ENCODE measurements around the gene DPT. TPM values are rescaled to one million over a fixed set of nuclear protein-coding genes. Genes with fewer than 3 reads are reported as not detected.

Gene DPT
- total and polyA plus RNA-seq, 11 donors: 15.1 to 74.1 (median 35.0) TPM

- H3K27ac ChIP-seq: no peak overlapping the region
- no peak for ATAC-seq
- WGBS, 4 donors: 88 to 95% (median 92%) methylated on average over 2 of the region's 2 CpGs
- no peaks in the 10 kb centered on the region for H3K27me3 ChIP-seq
- H3K36me3 ChIP-seq: no peaks in the 10 kb centered on the region
- H3K4me1 ChIP-seq: peaks cover 0 to 27% (median 5%) of the 10 kb centered on the region in 12 donors
- TF ChIP-seq, protein P1, sequence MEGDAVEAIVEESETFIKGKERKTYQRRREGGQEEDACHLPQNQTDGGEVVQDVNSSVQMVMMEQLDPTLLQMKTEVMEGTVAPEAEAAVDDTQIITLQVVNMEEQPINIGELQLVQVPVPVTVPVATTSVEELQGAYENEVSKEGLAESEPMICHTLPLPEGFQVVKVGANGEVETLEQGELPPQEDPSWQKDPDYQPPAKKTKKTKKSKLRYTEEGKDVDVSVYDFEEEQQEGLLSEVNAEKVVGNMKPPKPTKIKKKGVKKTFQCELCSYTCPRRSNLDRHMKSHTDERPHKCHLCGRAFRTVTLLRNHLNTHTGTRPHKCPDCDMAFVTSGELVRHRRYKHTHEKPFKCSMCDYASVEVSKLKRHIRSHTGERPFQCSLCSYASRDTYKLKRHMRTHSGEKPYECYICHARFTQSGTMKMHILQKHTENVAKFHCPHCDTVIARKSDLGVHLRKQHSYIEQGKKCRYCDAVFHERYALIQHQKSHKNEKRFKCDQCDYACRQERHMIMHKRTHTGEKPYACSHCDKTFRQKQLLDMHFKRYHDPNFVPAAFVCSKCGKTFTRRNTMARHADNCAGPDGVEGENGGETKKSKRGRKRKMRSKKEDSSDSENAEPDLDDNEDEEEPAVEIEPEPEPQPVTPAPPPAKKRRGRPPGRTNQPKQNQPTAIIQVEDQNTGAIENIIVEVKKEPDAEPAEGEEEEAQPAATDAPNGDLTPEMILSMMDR (IDR thresholded peaks at IDR 0.05): no peak
- TF ChIP-seq POLR2A (IDR thresholded peaks at IDR 0.05): no peak
- H3K9me3 ChIP-seq: no peaks in the 10 kb centered on the region
- H3K4me3 ChIP-seq: no peak overlapping the region
- no peak for DNase-seq
- intact Hi-C loops (cut with DNase I): loop anchor here in 4 of 10 donors (5.0 to 10.0 kb wide), 4 partner anchors 42 to 110 kb away; no protein-coding TSS in a partner anchor
These were observed 3.9 kb downstream of the DPT start for GRCh38 chr1:168725060-168725459.

DNA sequence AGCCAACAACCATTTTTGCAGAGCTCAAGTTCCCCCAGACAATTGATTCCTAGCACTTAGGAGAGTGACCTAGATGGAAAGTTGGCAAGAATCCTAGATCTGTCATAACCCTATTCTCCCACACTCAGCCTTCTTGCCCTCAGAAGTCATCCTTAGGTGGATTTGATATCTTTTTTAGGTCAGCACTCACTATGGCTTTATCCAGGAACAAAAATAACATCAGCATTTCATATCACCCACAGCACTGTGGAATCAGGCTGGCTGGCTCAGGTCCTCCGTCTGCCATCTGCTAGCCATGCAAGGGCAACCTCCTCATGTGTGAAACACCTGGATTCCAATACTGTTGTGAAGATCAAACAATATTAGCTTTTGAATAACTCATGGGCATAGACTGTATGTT is 6.0 kb downstream of the DPT start:
- TF ChIP-seq, protein P1 (IDR thresholded peaks at IDR 0.05): no peak
- no peak for TF ChIP-seq POLR2A (IDR thresholded peaks at IDR 0.05)
- H3K27me3 ChIP-seq: no peaks in the 10 kb centered on the region
- peaks cover 0 to 3% (median 0%) of the 10 kb centered on the region in 9 donors for H3K36me3 ChIP-seq
- 30 to 57% (median 37%) methylated on average over 1 of the region's 1 CpG; no CpG with 5 or more reads in 1 of the 4 donors for WGBS, 4 donors
- peaks cover 0 to 36% (median 5%) of the 10 kb centered on the region in 12 donors for H3K4me1 ChIP-seq
- intact Hi-C loops (cut with DNase I): loop anchor here in 5 of 10 donors (5.0 to 10.0 kb wide), 4 partner anchors 88 to 384 kb away; partner anchors contain the start of gene ATP1B1 (in 2 of the 5)
- H3K4me3 ChIP-seq: no peak overlapping the region
- ATAC-seq: peak; percentile 46 to 88 (median 69)
- H3K9me3 ChIP-seq: no peaks in the 10 kb centered on the region
- peak overlapping the region in 1 of 12 donors; percentile 39 for H3K27ac ChIP-seq
- DNase-seq: peak in 1 of 5 donors; percentile 64

DNA sequence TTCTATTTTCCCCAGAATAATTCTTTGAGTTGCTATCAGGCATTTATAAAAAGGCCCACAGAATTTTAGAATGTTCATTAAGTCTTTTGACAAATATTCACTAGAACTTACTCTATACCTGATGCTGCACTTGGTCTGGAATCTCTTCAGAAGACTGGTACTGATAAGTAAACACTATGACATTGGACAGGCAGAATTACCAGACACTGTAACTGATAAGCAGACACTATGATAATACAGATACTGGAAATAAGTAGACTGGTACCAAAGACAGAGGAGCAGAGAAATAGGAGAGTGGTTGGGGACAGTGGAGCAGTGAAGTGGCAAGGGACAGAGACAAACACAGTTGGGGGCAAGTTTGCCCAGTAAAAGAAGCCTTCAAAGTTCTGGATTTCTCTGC is 8.2 kb downstream of the DPT start:
- Histone ChIP-seq H3K27ac (no peak overlapping the region), H3K4me1 (peaks cover 0 to 39% (median 5%) of the 10 kb centered on the region in 12 donors), H3K27me3 (no peaks in the 10 kb centered on the region), H3K36me3 (peaks cover 0 to 6% (median 0%) of the 10 kb centered on the region in 9 donors), H3K9me3 (no peaks in the 10 kb centered on the region), H3K4me3 (no peak overlapping the region)
- ATAC-seq (no peak), DNase-seq (no peak)
- intact Hi-C loops (cut with DNase I): loop anchor here in 5 of 10 donors (5.0 to 10.0 kb wide), 4 partner anchors 86 to 386 kb away; partner anchors contain the start of gene ATP1B1 (in 2 of the 5)
- TF ChIP-seq, protein P1 (IDR thresholded peaks at IDR 0.05): no peak
- no peak for TF ChIP-seq POLR2A (IDR thresholded peaks at IDR 0.05)

DNA sequence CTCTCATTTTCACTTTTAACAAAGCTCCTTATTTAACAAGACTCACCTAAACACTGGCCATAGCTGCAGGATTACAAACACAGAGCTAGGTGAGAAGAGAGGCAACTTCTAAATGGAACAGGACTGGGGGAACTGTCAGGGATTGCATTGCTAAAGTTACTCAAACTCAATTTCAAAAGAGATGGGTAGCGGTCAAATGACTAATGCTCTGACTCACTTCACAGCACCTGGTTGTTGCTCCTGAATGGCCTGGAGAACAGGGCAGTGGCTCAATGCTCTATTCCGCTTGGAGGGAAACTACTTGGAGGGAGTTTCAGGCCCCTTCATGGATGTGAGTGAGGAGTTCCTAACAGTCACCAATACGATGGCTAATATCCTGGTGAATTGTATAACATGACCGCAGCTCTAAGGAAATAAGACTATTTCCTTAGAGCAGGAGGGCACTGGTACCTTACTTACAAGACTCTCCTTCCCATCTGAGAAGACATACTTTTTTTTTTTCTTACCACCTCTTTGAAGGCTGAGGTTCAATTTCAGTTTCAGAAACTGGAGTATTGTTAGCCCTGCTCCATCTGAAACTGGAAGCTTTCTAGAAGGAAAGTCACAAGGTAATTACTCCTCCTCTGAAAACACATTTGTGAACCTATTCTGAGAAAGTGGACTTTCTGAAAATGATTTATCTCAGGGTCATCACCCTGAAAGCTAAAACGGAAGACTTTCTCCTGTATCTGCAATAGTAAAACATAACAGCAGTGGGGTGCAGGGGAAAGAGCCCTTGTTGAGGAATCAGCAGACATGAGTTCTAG is 9.5 kb downstream of the DPT start:
- Histone ChIP-seq H3K9me3 (no peaks in the 10 kb centered on the region), H3K27me3 (no peaks in the 10 kb centered on the region), H3K4me3 (no peak overlapping the region), H3K27ac (no peak overlapping the region), H3K36me3 (peaks cover 0 to 6% (median 0%) of the 10 kb centered on the region in 9 donors), H3K4me1 (peaks cover 0 to 39% (median 5%) of the 10 kb centered on the region in 12 donors)
- TF ChIP-seq, protein P1 (IDR thresholded peaks at IDR 0.05): no peak
- TF ChIP-seq POLR2A (IDR thresholded peaks at IDR 0.05): no peak
- 88 to 91% (median 90%) methylated on average over 5 of the region's 5 CpGs for WGBS, 4 donors
- ATAC-seq (no peak), DNase-seq (no peak)
- intact Hi-C loops (cut with DNase I): loop anchor here in 6 of 10 donors (5.0 to 10.0 kb wide), 6 partner anchors 82 to 388 kb away; partner anchors contain the start of gene ATP1B1 (in 5 of the 6)
